Stomach (tissue), 4 donors: ENCODE measurements around the gene IRF1.

Source experiments
- CTCF ChIP-seq, 7 experiments: fragments of 450-650 bp in 4 of 7; fragments of 200-600 bp in 3 of 7; sonication (generic) in 3 of 7; IDR thresholded peaks; one replicate each; pipeline ENCODE4 v1.5.1; 2016 to 2019; ENCODE audit warnings: antibody characterized with exemption in 7 of 7, control low read depth in 2 of 7, mild to moderate bottlenecking in 1 of 7
- POLR2AphosphoS5 ChIP-seq, 3 donors: sonication (generic); formaldehyde crosslinking; IDR thresholded peaks; one replicate each; pipeline ENCODE4 v1.6.1; 2016; ENCODE audit warnings: antibody characterized with exemption in 3 of 3

- TF ChIP-seq CTCF (IDR thresholded peaks at IDR 0.05) (no peak), POLR2AphosphoS5 (IDR thresholded peaks at IDR 0.05) (peak in 2 of 3 donors; percentile 40)
Measured at GRCh38 chr5:132495667-132496190, 5.2 kb upstream of the IRF1 start.
